Vagina (tissue), 2 donors: ENCODE results near the gene INF2.

Experiments used
- CTCF ChIP-seq, 3 experiments: fragments of 450-650 bp in 2 of 3; fragments of 200-600 bp in 1 of 3; sonication (generic) in 1 of 3; IDR thresholded peaks; one replicate each; pipeline ENCODE4 v1.5.1; 2017 to 2019; ENCODE audit warnings: antibody characterized with exemption in 3 of 3, mild to moderate bottlenecking in 2 of 3, moderate library complexity in 2 of 3
- POLR2A ChIP-seq, 2 donors: fragments of 450-650 bp; IDR thresholded peaks; one replicate each; pipeline ENCODE4 v1.6.1; 2017; ENCODE audit warnings: antibody characterized with exemption in 2 of 2, mild to moderate bottlenecking in 2 of 2, moderate library complexity in 2 of 2
- POLR2AphosphoS5 ChIP-seq, 2 donors: sonication (generic); formaldehyde crosslinking; IDR thresholded peaks; one replicate each; pipeline ENCODE4 v1.9.0; 2017; ENCODE audit warnings: antibody characterized with exemption in 2 of 2, mild to moderate bottlenecking in 2 of 2, low read depth in 1 of 2; ENCODE audit not compliant: insufficient read depth in 1 of 2

- no peak for TF ChIP-seq POLR2AphosphoS5 (IDR thresholded peaks at IDR 0.05; ENCODE audit: insufficient read depth in 1 of 2, low read depth in 1 of 2)
- TF ChIP-seq CTCF (IDR thresholded peaks at IDR 0.05) = no peak
- TF ChIP-seq POLR2A (IDR thresholded peaks at IDR 0.05) = no peak
Measured at GRCh38 chr14:104756477-104757237, 67.2 kb downstream of the INF2 start.
